CD4-positive, alpha-beta T cell treated with Interleukin-4 for 4 hours (primary cell): Measurements from ENCODE around the gene PRDM16.

Experiments
- DNase-seq: peaks from one replicate; pipeline ENCODE4 v3.0.0-alpha.2; 2020

PRDM16 gene

GRCh38 chr1:3469849-3470649 is 401.0 kb downstream of the PRDM16 start:
- DNase-seq: no peak

- DNase-seq: no peak
Measured at GRCh38 chr1:3470650-3471355, 401.8 kb downstream of the PRDM16 start.

GRCh38 chr1:3471356-3472087 is 402.5 kb downstream of the PRDM16 start:
- DNase-seq: no peak

- DNase-seq: no peak
Measured at GRCh38 chr1:3472088-3472850, 403.3 kb downstream of the PRDM16 start.

GRCh38 chr1:3472906-3473305 is 403.9 kb downstream of the PRDM16 start:
- no peak for DNase-seq

GRCh38 chr1:3473381-3473844 is 404.4 kb downstream of the PRDM16 start:
- DNase-seq: no peak

- no peak for DNase-seq
Measured at GRCh38 chr1:3474016-3474415, 405.0 kb downstream of the PRDM16 start.

GRCh38 chr1:3474421-3474820 is 405.4 kb downstream of the PRDM16 start:
- no peak for DNase-seq

GRCh38 chr1:3475839-3476573 is 407.0 kb downstream of the PRDM16 start:
- DNase-seq: no peak

GRCh38 chr1:3476666-3477065 is 407.7 kb downstream of the PRDM16 start:
- DNase-seq: no peak

- DNase-seq: no peak
Measured at GRCh38 chr1:3477241-3477995, 408.4 kb downstream of the PRDM16 start.

GRCh38 chr1:3478187-3478586 is 409.2 kb downstream of the PRDM16 start:
- DNase-seq: no peak

GRCh38 chr1:3479511-3480368 is 410.7 kb downstream of the PRDM16 start:
- DNase-seq: no peak

GRCh38 chr1:3480369-3480719 is 411.3 kb downstream of the PRDM16 start:
- DNase-seq: no peak

GRCh38 chr1:3481046-3481445 is 412.0 kb downstream of the PRDM16 start:
- no peak for DNase-seq

GRCh38 chr1:3481836-3482375 is 412.9 kb downstream of the PRDM16 start:
- no peak for DNase-seq

GRCh38 chr1:3482378-3482849 is 413.4 kb downstream of the PRDM16 start:
- DNase-seq: no peak

GRCh38 chr1:3483380-3483779 is 414.4 kb downstream of the PRDM16 start:
- no peak for DNase-seq

GRCh38 chr1:3483801-3484444 is 414.9 kb downstream of the PRDM16 start:
- no peak for DNase-seq
